ENCODE measurements around the gene GLYATL3. TPM values are rescaled to one million over a fixed set of nuclear protein-coding genes. Genes with fewer than 3 reads are reported as not detected.

The GLYATL3 gene
- not detected for total RNA-seq

GRCh38 chr6:49499623-49500022 is at the start of gene GLYATL3:
Gene GLYATL3 (plus strand): TSS chr6:49499923. CDS start chr6:49511991, 12,068 bp downstream.

GRCh38 chr6:49462927-49463611 is 36.7 kb upstream of the GLYATL3 start, which contains the start of the genes CENPQ and MMUT:
Gene CENPQ (plus strand): TSS chr6:49463370. CDS start chr6:49470177, 6,807 bp downstream.
Gene MMUT (minus strand): TSS chr6:49463253. CDS start chr6:49459466, 3,787 bp downstream.

GRCh38 chr6:49550492-49551077 is 50.9 kb downstream of the GLYATL3 start, which contains the start of gene C6orf141:
Gene C6orf141 (plus strand): TSS chr6:49550668. CDS start chr6:49550793, 125 bp downstream.

Other genes starting within 250 kb of the GLYATL3 start
- gene MMUT, start 36.7 kb upstream of the GLYATL3 start, total RNA-seq, result 10 to 100 TPM; 12.7 to 15.5 TPM
- 1 to 10 TPM; 6.2 to 8.3 TPM for gene CENPQ, start 36.6 kb upstream of the GLYATL3 start, total RNA-seq
- gene C6orf141, start 50.7 kb downstream of the GLYATL3 start, total RNA-seq, result not detected
- not detected for gene RHAG, start 136.9 kb downstream of the GLYATL3 start, total RNA-seq
- not detected for gene CRISP2, start 213.6 kb downstream of the GLYATL3 start, total RNA-seq
- gene CRISP3, start 244.5 kb downstream of the GLYATL3 start, total RNA-seq, result not detected